HepG2 (cell line): Measurements from ENCODE around the gene LARP1. TPM values are rescaled to one million over a fixed set of nuclear protein-coding genes. Genes with fewer than 3 reads are reported as not detected.

Source experiments
- ATAD3A ChIP-seq: sonication (generic); formaldehyde crosslinking; IDR thresholded peaks from 2 replicates; pipeline ENCODE4 v1.4.0; 2020; ENCODE audit warnings: missing genetic modification reagents
- ATF1 ChIP-seq: IDR thresholded peaks from 2 replicates; pipeline ENCODE4 v1.6.1; 2016; ENCODE audit warnings: mild to moderate bottlenecking, control low read depth
- ATF4 ChIP-seq, 2 experiments: fragments of 450-650 bp in 1 of 2; sonication (generic) in 1 of 2; formaldehyde crosslinking; IDR thresholded peaks; 2 replicates each; pipeline versions ENCODE4 v1.5.0 to v1.8.0; 2020 to 2022; ENCODE audit warnings: mild to moderate bottlenecking in 1 of 2, missing genetic modification reagents in 1 of 2
- CENPBD1 ChIP-seq: sonication (generic); formaldehyde crosslinking; IDR thresholded peaks from 2 replicates; pipeline ENCODE4 v1.8.0; 2022; ENCODE audit warnings: missing genetic modification reagents, low read depth, mild to moderate bottlenecking, borderline replicate concordance
- DPF2 ChIP-seq: sonication (generic); formaldehyde crosslinking; IDR thresholded peaks from 2 replicates; pipeline ENCODE4 v1.4.0; 2020; ENCODE audit warnings: mild to moderate bottlenecking, low read depth, missing genetic modification reagents, borderline replicate concordance
- HCFC1 ChIP-seq: fragments of 150-350 bp; IDR thresholded peaks from 2 replicates; pipeline ENCODE4 v1.6.1; 2014; ENCODE audit warnings: low read depth, low read length
- HMGA1 ChIP-seq: sonication (generic); formaldehyde crosslinking; conservative IDR thresholded peaks from 2 replicates; pipeline ENCODE4 v1.4.0; 2020; ENCODE audit warnings: missing genetic modification reagents
- JUND ChIP-seq: sonication (generic); formaldehyde crosslinking; IDR thresholded peaks from 2 replicates; pipeline ENCODE4 v1.8.0; 2022; ENCODE audit warnings: mild to moderate bottlenecking, missing genetic modification reagents
- LRRFIP1 ChIP-seq: sonication (generic); formaldehyde crosslinking; conservative IDR thresholded peaks from 2 replicates; pipeline ENCODE4 v1.4.0; 2020; ENCODE audit warnings: missing genetic modification reagents
- NFATC3 ChIP-seq: sonication (generic); formaldehyde crosslinking; IDR thresholded peaks from 2 replicates; pipeline ENCODE4 v1.5.1; 2020; ENCODE audit warnings: mild to moderate bottlenecking, missing genetic modification reagents
- NFRKB ChIP-seq: fragments of 450-650 bp; IDR thresholded peaks from 2 replicates; pipeline ENCODE4 v1.6.1; 2017
- PAF1 ChIP-seq: IDR thresholded peaks from 2 replicates; pipeline ENCODE4 v1.6.1; 2016; ENCODE audit warnings: missing genetic modification reagents, missing compliant biosample characterization
- PLRG1 ChIP-seq: fragments of 450-650 bp; conservative IDR thresholded peaks from 2 replicates; pipeline ENCODE4 v1.6.1; 2016
- RXRB ChIP-seq: IDR thresholded peaks from 2 replicates; pipeline ENCODE4 v1.6.1; 2016; ENCODE audit warnings: borderline replicate concordance, missing genetic modification reagents, missing compliant biosample characterization
- SALL2 ChIP-seq: sonication (generic); formaldehyde crosslinking; IDR thresholded peaks from 2 replicates; pipeline ENCODE4 v1.8.1; 2023; ENCODE audit warnings: mild to moderate bottlenecking, missing genetic modification reagents, inconsistent platforms
- SAP130 ChIP-seq: IDR thresholded peaks from 2 replicates; pipeline ENCODE4 v1.6.1; 2016; ENCODE audit warnings: low read depth
- SIN3B ChIP-seq: fragments of 150-350 bp; IDR thresholded peaks from 2 replicates; pipeline ENCODE4 v1.6.1; 2014; ENCODE audit warnings: low read length
- SNAI1 ChIP-seq: sonication (generic); formaldehyde crosslinking; IDR thresholded peaks from 2 replicates; pipeline ENCODE4 v1.5.0; 2020; ENCODE audit warnings: mild to moderate bottlenecking, missing genetic modification reagents, borderline replicate concordance
- SRSF4 ChIP-seq: fragments of 200-400 bp; formaldehyde crosslinking; IDR thresholded peaks from one replicate; pipeline ENCODE4 v1.6.1; 2018; ENCODE audit warnings: mild to moderate bottlenecking, low read depth, low read length, moderate library complexity; ENCODE audit not compliant: poor library complexity, severe bottlenecking
- TCF7L2 ChIP-seq: IDR thresholded peaks from 2 replicates; pipeline ENCODE4 v1.6.1; 2011; ENCODE audit warnings: mild to moderate bottlenecking, low read depth, low read length, moderate library complexity
- THAP7 ChIP-seq: sonication (generic); formaldehyde crosslinking; IDR thresholded peaks from 2 replicates; pipeline ENCODE4 v1.8.1; 2023; ENCODE audit warnings: mild to moderate bottlenecking, missing genetic modification reagents
- TOE1 ChIP-seq: sonication (generic); formaldehyde crosslinking; IDR thresholded peaks from 2 replicates; pipeline ENCODE4 v1.4.0; 2020; ENCODE audit warnings: mild to moderate bottlenecking, missing genetic modification reagents
- ZNF138 ChIP-seq: sonication (generic); formaldehyde crosslinking; IDR thresholded peaks from 2 replicates; pipeline ENCODE4 v1.5.0; 2020; ENCODE audit warnings: mild to moderate bottlenecking, low read depth, missing genetic modification reagents
- ZNF275 ChIP-seq: sonication (generic); formaldehyde crosslinking; IDR thresholded peaks from 2 replicates; pipeline ENCODE4 v1.8.0; 2022; ENCODE audit warnings: missing genetic modification reagents, mild to moderate bottlenecking, inconsistent platforms, borderline replicate concordance
- ZNF547 ChIP-seq: sonication (generic); formaldehyde crosslinking; IDR thresholded peaks from 2 replicates; pipeline ENCODE4 v1.5.1; 2020; ENCODE audit warnings: mild to moderate bottlenecking, missing genetic modification reagents
- ZNF674 ChIP-seq: sonication (generic); formaldehyde crosslinking; IDR thresholded peaks from 2 replicates; pipeline ENCODE4 v1.5.0; 2020; ENCODE audit warnings: low read depth, mild to moderate bottlenecking, missing genetic modification reagents
- polyA plus RNA-seq, 8 experiments: library from polyadenylated mRNA; depleted of rRNA in 3 of 8; stranded (reverse) in 7 of 8; unstranded in 1 of 8; fragments of >200 nt; fragmentation: Illumina TruSeq in 4 of 8; extraction: Trizol in 4 of 8; gene quantifications; 2 replicates each; pipeline versions ENCODE4 v1.2.1 to v1.2.3, GENCODE V29; 2011 to 2016; ENCODE audit warnings: low read depth in 4 of 8, missing spikeins in 1 of 8, mixed read lengths in 1 of 8; ENCODE audit not compliant: insufficient read depth in 1 of 8
- total RNA-seq, 5 experiments: library from RNA; depleted of rRNA; stranded (reverse); fragments of >200 nt; fragmentation: Illumina TruSeq; extraction: Trizol; gene quantifications; 2 replicates each; pipeline ENCODE4 v1.2.3, GENCODE V29; 2016; ENCODE audit warnings: low read depth in 1 of 5

The LARP1 gene
- total and polyA plus RNA-seq, 2 of the 13 experiments (the other 11 are each of a cell fraction or from before 2014, with no cell fraction given), result 45.2 to 61.4 TPM

GRCh38 chr5:154850255-154851062 is 95.3 kb downstream of the LARP1 start, which contains the start of gene FAXDC2 (continued):
- TF ChIP-seq SRSF4 (no peak), NFATC3 (no peak), NFRKB (no peak), HCFC1 (no peak), ZNF275 (CRISPR knock-in tag) (no peak), SALL2 (no peak), SAP130 (CRISPR knock-in tag) (peak; percentile 81), ZNF547 (no peak), ATF4 (CRISPR knock-in tag; IDR thresholded peaks at IDR 0.05) (no peak), PLRG1 (no peak), ZNF138 (CRISPR knock-in tag) (no peak), TOE1 (CRISPR knock-in tag) (no peak), HMGA1 (CRISPR knock-in tag) (no peak), DPF2 (CRISPR knock-in tag) (no peak), SNAI1 (CRISPR knock-in tag) (no peak), LRRFIP1 (no peak), TCF7L2 (no peak), THAP7 (CRISPR knock-in tag) (no peak), ZNF674 (no peak), ATF1 (CRISPR knock-in tag) (no peak), SIN3B (no peak), JUND (peak; percentile 22), PAF1 (CRISPR knock-in tag) (no peak), RXRB (CRISPR knock-in tag) (peak; percentile 35), ATAD3A (CRISPR knock-in tag) (no peak), CENPBD1 (CRISPR knock-in tag) (no peak)
